ENCODE data around the gene MIEF1. TPM values are rescaled to one million over a fixed set of nuclear protein-coding genes. Genes with fewer than 3 reads are reported as not detected.

The MIEF1 gene
- total and polyA plus RNA-seq, 2 donors (not counting 1 experiment from before 2014, with no cell fraction given), result 9.8 to 37.2 TPM

GRCh38 chr22:39457556-39458443, 44.3 kb upstream of the MIEF1 start:
- peak overlapping the region; percentile 88 for H3K27ac Mint-ChIP-seq
- intact Hi-C loops (cut with micrococcal nuclease), result no loop called here
- Histone ChIP-seq H3K4me2 (replicated peaks; ENCODE audit: low read depth, low read length, poor library complexity, severe bottlenecking) (peak overlapping the region; percentile 93), H3K27me3 (replicated peaks in 1 of 4; ENCODE audit: control extremely low read depth in 1 of 4, control insufficient read depth in 3 of 4, insufficient read depth in 4 of 4, low read length in 3 of 4) (peaks cover 0 to 23% (median 5%) of the 10 kb centered on the region in 4 experiments), H3K36me3 (replicated peaks in 1 of 2; ENCODE audit: control extremely low read depth in 1 of 2, control insufficient read depth in 1 of 2, extremely low read depth in 1 of 2, insufficient read depth in 2 of 2, low read length in 1 of 2) (no peaks in the 10 kb centered on the region), H3K4me3 (ENCODE audit: control extremely low read depth in 1 of 5, extremely low read depth in 1 of 5, insufficient read depth in 1 of 5, low read depth in 2 of 5, low read length in 4 of 5) (peak overlapping the region in 4 of 5 experiments; percentile 38 to 65 (median 56)), H3K27ac (ENCODE audit: low read length in 2 of 2) (peak overlapping the region in 1 of 2 donors; percentile 2), H3K9me3 (ENCODE audit: control extremely low read depth in 1 of 3, control insufficient read depth in 2 of 3, insufficient read depth in 1 of 3, low read length in 2 of 3) (no peaks in the 10 kb centered on the region), H3K9ac (ENCODE audit: low read length) (peak overlapping the region; percentile 69), H2AFZ (ENCODE audit: insufficient read depth, low read depth, low read length, poor library complexity, severe bottlenecking) (peak overlapping the region; percentile 65), H4K20me1 (ENCODE audit: control insufficient read depth, insufficient read depth, low read length, poor library complexity, severe bottlenecking) (no peaks in the 10 kb centered on the region), H3K4me1 (ENCODE audit: control insufficient read depth in 2 of 2, insufficient read depth in 2 of 2, low read length in 2 of 2) (peaks cover 23 to 31% of the 10 kb centered on the region in 2 donors), H3K79me2 (ENCODE audit: control insufficient read depth, insufficient read depth, low read length) (peaks cover 21% of the 10 kb centered on the region)
- POLR2A ChIA-PET, result interaction anchor here (0.6 to 2.5 kb wide), 3 partner anchors 11 to 16 kb away, joined by 3 to 23 read pairs (median 7); no protein-coding TSS in a partner anchor
- 2% methylated on average over 81 of the region's 83 CpGs for WGBS (ENCODE audit: insufficient coverage)
- H3K4me1 Mint-ChIP-seq, result peaks cover 61% of the 10 kb centered on the region
- TF ChIP-seq EZH2 (IDR thresholded peaks at IDR 0.05; ENCODE audit: borderline replicate concordance, insufficient read depth, low read depth, low read length, poor library complexity, severe bottlenecking) (peak; percentile 60), CTCF (IDR thresholded peaks at IDR 0.05) (no peak)
- H3K9me3 Mint-ChIP-seq (ENCODE audit: insufficient read depth), result no peaks in the 10 kb centered on the region
- H3K4me3 Mint-ChIP-seq, result peak overlapping the region; percentile 90
- peaks cover 9% of the 10 kb centered on the region for H3K27me3 Mint-ChIP-seq
- CTCF ChIA-PET, result interaction anchor here (1.0 to 1.2 kb wide), 2 partner anchors 20 to 106 kb away, joined by 3 read pairs; no protein-coding TSS in a partner anchor
- peak; percentile 31 for ATAC-seq (ENCODE audit: low read depth)
- peak; percentile 41 for DNase-seq

Data from B cell (primary cell).